GM12864 (cell line): ENCODE results near the gene SLC39A7.
"Not testable (repeated sequence)": the region's sequence is repeated elsewhere in the genome, so short reads cannot be mapped to it uniquely, and the experiment has no call there.

ENCODE experiments used
- DNase-seq: peaks from one replicate; pipeline ENCODE4 v3.0.0-alpha.2; 2011; ENCODE audit warnings: low read depth
- H3K4me3 ChIP-seq: 2 replicates; pipeline ENCODE4 v1.5.1; 2011; ENCODE audit warnings: mild to moderate bottlenecking, low read depth, low read length, control low read depth
- TF ChIP-seq, protein P1 (sequence below): IDR thresholded peaks from 2 replicates; pipeline ENCODE4 v1.5.1; 2011; ENCODE audit warnings: low read depth, mild to moderate bottlenecking, moderate library complexity, low read length, control low read depth, inconsistent platforms; ENCODE audit errors: missing control alignments

SLC39A7 gene

DNA sequence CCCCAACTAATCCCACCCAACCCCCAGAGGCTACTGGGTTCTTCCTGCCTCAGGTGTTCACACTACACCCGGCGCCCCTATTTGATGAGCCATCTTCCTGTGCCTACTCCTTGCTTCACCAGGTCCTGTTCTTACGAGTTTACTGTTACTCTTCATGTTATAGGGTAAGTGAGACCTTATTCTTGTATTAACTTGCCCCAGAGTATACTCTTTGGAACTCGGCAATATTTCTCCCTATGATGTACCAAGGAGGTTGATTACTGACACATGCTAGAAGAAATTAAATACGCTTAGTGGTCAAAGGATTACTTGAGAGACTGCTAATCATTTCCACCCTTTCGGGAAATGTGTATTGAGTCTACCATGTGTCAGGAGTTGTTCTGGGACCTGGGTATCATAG is 16.6 kb downstream of the SLC39A7 start:
- TF ChIP-seq, protein P1, sequence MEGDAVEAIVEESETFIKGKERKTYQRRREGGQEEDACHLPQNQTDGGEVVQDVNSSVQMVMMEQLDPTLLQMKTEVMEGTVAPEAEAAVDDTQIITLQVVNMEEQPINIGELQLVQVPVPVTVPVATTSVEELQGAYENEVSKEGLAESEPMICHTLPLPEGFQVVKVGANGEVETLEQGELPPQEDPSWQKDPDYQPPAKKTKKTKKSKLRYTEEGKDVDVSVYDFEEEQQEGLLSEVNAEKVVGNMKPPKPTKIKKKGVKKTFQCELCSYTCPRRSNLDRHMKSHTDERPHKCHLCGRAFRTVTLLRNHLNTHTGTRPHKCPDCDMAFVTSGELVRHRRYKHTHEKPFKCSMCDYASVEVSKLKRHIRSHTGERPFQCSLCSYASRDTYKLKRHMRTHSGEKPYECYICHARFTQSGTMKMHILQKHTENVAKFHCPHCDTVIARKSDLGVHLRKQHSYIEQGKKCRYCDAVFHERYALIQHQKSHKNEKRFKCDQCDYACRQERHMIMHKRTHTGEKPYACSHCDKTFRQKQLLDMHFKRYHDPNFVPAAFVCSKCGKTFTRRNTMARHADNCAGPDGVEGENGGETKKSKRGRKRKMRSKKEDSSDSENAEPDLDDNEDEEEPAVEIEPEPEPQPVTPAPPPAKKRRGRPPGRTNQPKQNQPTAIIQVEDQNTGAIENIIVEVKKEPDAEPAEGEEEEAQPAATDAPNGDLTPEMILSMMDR, result no peak
- no peak overlapping the region for H3K4me3 ChIP-seq
- no peak for DNase-seq

DNA sequence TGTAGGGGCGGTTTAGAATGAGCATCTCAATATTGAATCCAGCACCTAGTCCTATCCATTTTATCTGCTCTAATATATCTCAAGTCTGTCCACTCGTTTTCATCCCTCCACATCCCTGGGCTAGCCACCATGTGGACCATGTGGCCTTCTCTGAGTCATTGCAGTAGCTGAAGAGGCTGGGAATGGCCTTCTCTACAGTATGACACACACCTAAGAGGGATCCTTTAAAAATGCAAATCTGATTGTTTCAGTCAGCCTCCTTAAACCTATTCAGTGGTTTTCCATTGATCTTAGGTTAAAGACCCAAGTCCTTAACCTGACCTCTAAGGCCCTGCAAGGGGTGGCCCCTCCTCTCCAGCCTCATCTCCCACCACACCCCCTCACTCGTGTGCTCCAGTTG is 17.0 kb downstream of the SLC39A7 start:
- no peak overlapping the region for H3K4me3 ChIP-seq
- TF ChIP-seq, protein P1, result no peak
- DNase-seq, result no peak

DNA sequence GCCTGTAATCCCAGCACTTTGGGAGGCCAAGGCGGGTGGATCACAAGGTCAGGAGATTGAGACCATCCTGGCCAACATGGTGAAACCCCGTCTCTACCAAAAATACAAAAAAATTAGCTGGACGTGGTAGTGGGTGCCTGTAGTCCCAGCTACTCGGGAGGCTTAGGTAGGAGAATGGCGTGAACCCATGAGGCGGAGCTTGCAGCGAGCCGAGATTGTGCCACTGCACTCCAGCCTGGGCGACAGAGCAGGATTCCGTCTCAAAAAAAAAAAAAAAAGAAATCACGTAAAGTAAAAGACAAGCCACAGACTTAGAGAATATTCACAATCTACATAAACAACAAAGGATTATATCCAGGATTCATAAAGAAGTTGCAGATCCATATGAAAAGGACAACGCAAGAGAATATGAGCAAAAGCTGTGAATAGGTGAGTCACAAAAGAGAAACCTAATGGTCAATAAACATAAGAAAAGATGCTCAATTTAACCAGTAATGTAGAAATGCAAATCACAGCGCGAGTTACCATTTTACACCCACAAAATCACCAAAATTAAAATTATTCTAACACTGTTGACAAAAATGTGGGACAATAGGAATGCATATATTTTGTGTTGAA is 25.9 kb downstream of the SLC39A7 start:
- not testable (repeated sequence) for H3K4me3 ChIP-seq, DNase-seq

DNA sequence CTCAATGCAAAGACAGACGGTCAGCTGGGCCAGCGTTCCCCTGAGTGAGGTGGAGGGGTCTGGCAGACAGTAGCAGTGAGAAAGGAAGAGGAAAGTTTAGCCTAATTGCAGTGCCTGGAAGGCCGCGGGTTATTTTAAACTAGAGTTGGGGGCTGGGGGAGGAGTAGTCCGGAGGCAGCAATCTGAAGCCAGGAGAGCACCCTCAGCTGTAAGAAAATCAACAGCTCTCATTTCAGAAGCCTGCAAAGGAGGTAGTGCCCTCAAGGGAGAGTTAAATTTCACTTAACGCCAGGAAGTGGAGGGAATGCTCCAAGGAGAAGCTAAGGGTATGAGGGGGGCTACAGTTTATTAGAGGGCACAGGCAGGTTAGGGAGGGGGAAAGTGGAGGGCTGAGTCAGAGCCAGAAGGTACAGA is 34.6 kb downstream of the SLC39A7 start:
- H3K4me3 ChIP-seq, result no peak overlapping the region
- TF ChIP-seq, protein P1, result no peak
- no peak for DNase-seq

DNA sequence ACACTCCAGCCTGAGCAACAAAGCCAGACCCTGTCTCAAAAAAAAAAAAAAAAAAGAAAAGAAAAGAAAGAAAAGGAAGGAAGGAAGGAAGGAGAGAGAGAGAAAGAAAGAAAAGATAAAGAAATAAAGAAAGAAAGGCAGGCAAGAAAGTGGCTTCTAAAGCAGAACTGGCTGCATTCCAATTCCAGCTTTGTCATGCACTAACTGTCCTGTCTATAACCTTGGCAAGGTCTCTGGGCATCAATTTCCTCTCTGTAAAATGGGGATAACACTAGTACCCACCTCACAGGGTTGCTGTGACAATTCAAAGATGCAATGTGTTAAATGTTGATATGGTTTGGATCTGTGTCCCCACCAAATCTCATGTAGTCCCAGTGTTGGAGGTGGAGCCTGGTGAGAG is 35.7 kb downstream of the SLC39A7 start:
- H3K4me3 ChIP-seq, result no peak overlapping the region
- TF ChIP-seq, protein P1, result no peak
- no peak for DNase-seq

DNA sequence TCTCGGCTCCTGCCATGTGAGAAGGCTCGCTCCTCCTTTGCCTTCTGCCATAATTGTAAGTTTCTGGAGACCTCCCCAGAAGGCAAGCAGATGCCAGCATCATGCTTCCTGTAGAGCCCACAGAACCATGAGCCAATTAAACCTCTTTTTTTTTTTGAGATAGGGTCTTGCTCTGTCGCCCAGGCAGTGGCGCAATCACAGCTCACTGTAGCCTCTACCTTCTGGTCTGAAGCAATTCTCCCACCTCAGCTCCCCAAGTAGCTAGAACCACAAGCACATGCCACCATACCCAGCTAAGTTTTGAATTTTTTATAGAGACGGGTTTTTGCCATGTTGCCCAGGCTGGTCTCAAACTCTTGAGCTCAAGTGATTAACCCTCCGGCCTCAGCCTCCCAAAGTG is 36.2 kb downstream of the SLC39A7 start:
- TF ChIP-seq, protein P1, result no peak
- no peak overlapping the region for H3K4me3 ChIP-seq
- no peak for DNase-seq

DNA sequence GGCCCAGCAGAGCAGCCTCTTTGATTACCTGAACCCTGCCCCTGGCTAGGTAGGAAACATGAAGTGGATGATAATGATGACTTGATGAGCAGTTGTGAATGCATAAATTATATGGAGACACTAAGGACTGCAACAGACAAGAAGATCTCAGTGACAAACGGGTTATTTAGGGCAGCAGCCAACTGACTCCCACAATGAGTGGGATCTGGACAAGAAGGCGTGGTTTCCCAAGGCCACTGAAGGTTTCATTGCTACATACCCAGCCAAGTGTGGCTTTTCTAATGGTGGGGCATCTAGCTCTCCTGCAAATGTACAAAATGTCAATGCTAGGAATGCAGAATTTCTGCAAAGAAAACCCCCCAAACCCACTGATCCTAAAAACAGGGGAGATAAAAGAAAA is 37.1 kb downstream of the SLC39A7 start:
- TF ChIP-seq, protein P1, result no peak

More for the DNA sequence above, 37.1 kb downstream of the SLC39A7 start:
- no peak overlapping the region for H3K4me3 ChIP-seq
- DNase-seq, result no peak
